Ramos (cell line): ENCODE results near the gene METTL16.

ENCODE experiments used
- in situ Hi-C: fragments of 300-500 bp; cut with MboI; formaldehyde crosslinking; loops from one replicate; pipeline ENCODE4 v1.14.3; 2022; ENCODE audit warnings: low sequenced_read_pairs; ENCODE audit not compliant: unreplicated experiment

Gene METTL16

GRCh38 chr17:2385240-2386210, 126.2 kb downstream of the METTL16 start:
- in situ Hi-C loops, result no loop called here

GRCh38 chr17:2384439-2385127, 127.1 kb downstream of the METTL16 start:
- in situ Hi-C loops, result no loop called here

- in situ Hi-C loops, result no loop called here
These were observed 128.0 kb downstream of the METTL16 start for GRCh38 chr17:2383628-2384167.

DNA sequence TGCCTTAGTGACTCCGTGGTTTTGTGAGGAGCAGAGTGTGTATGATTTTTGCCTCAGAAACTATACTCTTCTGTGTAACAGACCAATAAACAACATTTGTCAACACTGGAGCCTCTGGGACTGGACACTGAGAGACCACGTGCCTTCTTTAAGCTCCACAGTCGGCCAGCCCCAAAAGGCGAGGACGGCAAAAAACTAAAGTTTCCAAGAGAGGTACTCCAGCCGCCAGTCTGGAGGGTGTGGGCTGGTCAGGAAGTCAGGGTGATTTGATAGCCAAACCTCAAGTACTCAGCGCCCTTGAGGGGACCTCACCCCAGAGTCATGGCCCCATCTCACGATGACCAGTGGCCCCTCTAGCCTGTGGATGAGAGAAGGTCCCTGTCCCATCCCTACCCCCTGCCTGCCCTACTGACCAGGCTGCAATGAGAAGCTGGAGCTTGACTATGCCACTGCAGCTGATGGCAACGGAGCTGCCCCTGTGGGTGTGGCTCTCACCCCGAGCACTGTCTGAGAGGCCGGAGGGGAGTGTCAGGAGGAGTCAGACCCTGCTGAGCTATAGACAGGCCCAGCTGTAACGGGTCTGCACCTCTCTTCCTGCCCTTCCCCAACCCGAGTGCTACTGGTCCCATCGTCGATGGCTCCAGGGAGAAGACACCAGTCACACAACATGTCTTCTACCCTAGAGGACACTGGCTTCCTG, 130.6 kb downstream of the METTL16 start:
- in situ Hi-C loops, result no loop called here

GRCh38 chr17:2380226-2380922, 131.3 kb downstream of the METTL16 start:
- in situ Hi-C loops, result no loop called here

DNA sequence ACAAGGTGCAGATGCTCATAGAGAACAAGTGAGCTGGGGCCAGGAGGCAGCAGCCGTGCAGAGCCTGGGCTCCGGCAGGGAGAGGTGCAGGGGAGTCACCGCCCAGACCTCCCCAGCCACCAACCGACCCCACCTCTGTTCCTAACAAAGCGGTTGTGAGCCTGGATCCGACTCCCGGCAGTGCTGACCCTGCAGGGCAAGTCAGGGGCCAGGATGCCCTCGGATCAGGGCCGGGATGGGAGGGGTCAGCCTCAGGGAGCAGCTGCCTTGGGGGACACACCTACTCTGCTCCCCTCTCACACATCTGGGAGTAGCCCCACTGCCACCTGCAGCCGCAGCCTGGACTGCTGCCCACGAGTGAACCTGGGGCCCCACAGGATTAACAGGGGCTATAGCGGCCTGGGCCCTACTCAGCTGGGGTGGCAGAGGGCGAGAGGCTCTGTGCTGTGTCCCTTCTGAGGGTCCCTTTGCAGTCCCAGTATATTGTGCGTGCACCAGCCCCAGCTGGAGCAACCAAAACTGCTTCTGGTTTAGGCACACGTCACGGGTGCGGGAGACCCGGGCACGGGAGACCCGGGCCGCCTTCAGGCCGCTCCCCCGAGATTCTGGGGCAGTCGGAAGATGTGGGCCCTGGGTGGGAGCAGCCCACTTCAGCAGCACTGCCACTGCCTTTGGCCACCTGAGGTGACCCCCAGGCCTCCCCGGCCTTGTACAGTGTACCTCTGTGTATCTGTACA, 132.0 kb downstream of the METTL16 start:
- in situ Hi-C loops, result loop anchor here (5.0 kb wide), 1 partner anchor 33 kb away; no protein-coding TSS in a partner anchor

- in situ Hi-C loops, result loop anchor here (5.0 kb wide), 1 partner anchor 33 kb away; no protein-coding TSS in a partner anchor
These were observed 132.8 kb downstream of the METTL16 start for GRCh38 chr17:2378905-2379304.

DNA sequence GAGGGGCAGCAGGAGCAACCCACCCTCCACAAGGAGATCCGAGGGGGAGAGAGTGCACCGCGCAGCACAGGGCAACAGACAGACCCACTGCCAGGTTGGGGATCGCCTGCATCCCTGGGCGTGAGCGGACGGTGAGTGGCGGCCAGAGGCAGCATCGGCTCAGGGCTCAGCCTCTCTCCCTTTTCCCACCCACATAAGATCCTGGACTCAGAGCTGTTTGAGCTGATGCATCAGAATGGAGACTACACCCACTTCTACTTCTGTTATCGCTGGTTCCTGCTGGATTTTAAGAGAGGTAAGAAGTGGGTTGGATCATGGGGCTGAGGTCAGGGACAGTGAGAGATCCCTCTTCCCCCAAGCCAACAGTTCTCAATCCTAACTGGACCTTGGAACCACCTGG, 134.0 kb downstream of the METTL16 start:
- in situ Hi-C loops, result loop anchor here (5.0 kb wide), 1 partner anchor 35 kb away; no protein-coding TSS in a partner anchor

GRCh38 chr17:2376107-2376506, 135.6 kb downstream of the METTL16 start:
- in situ Hi-C loops, result loop anchor here (5.0 kb wide), 1 partner anchor 36 kb away; no protein-coding TSS in a partner anchor

DNA sequence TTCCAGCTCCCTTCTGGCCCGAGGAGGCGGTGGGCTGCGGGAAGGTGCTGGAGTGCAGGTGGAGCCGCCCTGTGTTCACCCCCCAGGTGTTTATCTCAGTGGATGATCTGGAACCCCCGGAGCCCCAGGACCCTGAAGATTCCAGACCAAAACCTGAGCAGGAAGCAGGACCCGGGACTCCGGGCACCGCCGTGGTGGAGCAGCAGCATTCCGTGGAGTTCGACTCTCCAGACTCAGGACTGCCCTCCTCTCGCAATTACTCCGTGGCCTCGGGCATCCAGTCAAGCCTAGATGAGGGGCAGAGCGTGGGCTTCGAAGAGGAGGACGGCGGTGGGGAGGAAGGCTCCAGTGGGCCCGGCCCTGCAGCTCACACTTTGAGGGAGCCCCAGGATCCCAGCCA, 136.3 kb downstream of the METTL16 start:
- in situ Hi-C loops, result loop anchor here (5.0 kb wide), 1 partner anchor 37 kb away; no protein-coding TSS in a partner anchor

- in situ Hi-C loops, result loop anchor here (5.0 kb wide), 1 partner anchor 38 kb away; no protein-coding TSS in a partner anchor
These were observed 137.0 kb downstream of the METTL16 start for GRCh38 chr17:2374549-2375285.

DNA sequence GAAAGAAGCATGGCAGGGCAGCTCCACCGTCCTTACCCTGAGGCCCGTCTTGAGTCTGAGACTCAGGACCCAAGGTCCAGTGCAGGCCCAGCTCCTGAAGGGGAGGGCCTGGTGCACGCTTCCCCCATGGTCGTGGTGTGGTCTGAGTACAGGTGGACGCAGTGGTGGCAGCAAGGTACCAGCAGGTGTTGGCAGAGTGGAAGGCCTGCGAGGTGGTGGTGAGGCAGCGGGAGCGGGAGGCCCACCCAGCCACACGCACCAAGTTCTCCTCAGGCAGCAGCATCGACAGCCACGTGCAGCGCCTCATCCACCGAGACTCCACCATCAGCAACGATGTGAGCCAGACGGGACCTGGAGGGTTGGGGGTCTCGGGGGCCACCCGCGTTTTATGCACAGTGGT, 138.5 kb downstream of the METTL16 start:
- in situ Hi-C loops, result no loop called here

GRCh38 chr17:2372681-2373080, 139.0 kb downstream of the METTL16 start:
- in situ Hi-C loops, result no loop called here

DNA sequence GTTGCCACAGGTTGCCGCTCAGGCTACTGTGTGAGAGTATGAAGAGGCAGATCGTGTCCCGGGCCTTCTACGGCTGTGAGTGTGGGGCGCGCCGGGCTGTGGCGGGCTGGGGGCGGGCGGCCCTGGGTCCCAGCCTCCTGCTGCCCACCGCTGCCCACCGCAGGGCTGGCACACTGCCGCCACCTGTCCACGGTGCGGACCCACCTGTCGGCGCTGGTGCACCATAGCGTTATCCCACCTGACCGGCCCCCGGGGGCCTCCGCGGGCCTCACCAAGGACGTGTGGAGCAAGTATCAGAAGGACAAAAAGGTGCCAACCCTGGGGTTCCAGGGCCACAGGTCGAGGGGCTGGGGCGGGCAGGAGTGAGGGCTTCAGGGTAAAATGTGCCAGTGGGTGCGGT, 139.5 kb downstream of the METTL16 start:
- in situ Hi-C loops, result no loop called here

DNA sequence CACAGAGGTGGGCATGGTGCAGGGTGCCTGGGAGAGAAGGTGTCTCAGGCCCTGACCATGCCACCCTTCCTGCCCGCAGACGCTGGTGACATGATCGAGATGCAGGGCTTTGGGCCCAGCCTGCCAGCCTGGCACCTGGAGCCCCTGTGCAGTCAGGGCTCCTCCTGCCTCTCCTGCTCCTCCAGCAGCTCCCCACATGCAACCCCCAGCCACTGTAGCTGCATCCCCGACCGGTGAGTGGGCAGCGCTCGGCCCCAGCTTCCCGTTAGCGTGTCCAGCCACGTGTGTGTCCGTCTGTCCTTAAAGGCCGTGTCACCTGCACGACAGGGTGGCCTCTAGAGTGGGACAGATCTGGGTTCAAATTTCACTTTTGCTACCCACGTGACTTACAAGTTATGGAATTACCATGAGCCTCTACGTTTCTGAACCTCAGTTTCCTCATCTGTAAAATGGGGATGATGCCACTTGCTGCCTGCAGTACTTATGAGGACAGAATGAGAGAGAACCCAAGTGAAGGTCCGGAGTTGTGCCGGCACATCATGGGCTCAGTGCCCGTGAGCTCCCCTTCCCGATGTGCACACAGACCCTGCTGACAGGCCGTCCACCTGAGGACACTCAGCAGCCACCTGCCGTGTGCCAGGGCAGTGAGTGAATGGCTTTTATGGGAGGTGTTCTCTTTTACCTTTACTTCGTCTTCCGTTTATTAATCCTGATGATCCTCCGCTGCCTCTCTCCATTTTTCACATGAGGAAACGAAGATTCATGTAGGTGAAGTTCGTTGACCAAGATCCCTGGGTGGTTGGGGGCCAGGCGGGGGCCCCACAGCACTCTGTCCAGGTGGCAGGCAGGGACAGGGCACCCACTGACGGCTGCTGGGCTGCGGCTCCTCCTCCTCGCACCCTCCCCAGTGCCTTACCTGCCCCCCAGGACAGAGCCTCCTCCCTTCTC, 140.2 kb downstream of the METTL16 start:
- in situ Hi-C loops, result no loop called here

DNA sequence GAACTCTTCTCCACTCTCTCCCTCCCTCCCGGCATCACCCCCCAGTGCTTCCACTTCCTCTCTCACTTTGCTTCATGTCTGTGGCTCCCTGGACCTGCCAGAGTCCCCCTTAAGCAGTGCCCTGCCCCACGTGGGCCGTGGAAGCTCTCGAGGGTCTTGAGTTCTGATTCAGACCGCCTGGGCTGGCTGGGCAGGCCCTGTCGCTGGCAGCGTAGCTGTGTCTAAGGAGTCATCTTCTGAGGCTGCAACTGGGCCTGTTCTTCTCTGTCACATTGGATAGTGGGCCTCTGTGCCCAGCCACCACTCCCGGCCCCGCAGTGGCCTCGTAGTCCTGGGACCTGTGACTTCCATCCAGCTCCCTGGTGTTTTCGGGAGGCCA, 141.5 kb downstream of the METTL16 start:
- in situ Hi-C loops, result no loop called here

DNA sequence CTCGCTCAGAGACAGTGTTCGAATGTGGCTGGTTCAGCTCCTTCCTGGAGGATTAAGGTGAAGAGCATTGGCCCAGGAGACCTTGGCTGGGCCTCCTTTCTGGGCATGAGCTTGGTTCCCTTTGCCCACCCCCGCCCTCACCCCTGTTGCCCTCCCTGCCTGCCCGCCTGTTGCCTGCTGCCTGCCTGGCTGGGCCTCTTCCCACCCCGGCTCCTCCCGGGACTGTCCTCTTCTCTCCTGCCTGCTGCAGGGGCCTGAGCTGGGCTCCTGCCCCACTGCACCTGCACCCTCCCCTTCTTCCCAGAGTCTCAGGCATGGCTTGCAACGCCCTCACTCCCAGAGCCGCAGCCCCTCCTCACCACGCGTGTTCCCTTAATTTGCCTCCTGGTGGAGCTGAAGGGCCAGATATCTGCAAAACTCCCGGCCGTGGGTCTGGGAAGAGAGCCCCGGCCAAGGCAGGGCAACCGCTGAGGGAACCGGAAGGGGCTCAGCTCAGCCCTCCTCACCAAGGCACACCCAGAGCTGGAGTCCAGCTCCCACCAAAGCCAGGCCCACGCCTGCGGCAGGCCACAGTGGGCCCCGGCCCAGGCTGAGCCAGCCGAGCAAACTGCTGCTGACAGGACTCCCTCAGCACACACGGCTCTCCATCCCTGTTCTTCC, 142.0 kb downstream of the METTL16 start:
- in situ Hi-C loops, result no loop called here
